Heart left ventricle (tissue), 16 donors: ENCODE measurements around the gene TULP4. TPM values are rescaled to one million over a fixed set of nuclear protein-coding genes. Genes with fewer than 3 reads are reported as not detected.
A peak's percentile ranks its signal among the peaks of the same experiment; 100 is the strongest.

Source experiments
- ATAC-seq, 4 donors: fragments of 200-7000 bp; cut with Tn5 transposase; one replicate each; pipeline ENCODE4 v1.9.1; 2020 to 2022; ENCODE audit warnings: moderate library complexity in 4 of 4, mild to moderate bottlenecking in 3 of 4, moderate number of reproducible peaks in 1 of 4
- DNase-seq, 5 donors: peaks; one replicate each; pipeline ENCODE4 v3.0.0-alpha.2; 2020
- H3K27ac ChIP-seq, 12 donors: fragments of 200-600 bp; sonication (generic) in 4 of 12; one replicate each; pipeline versions ENCODE4 v1.5.0 to v1.8.0; 2016 to 2022; ENCODE audit warnings: mild to moderate bottlenecking in 2 of 12
- H3K27me3 ChIP-seq, 9 donors: fragments of 200-600 bp; sonication (generic) in 2 of 9; one replicate each; pipeline versions ENCODE4 v1.5.1 to v1.8.0; 2016 to 2022; ENCODE audit warnings: mild to moderate bottlenecking in 3 of 9
- H3K36me3 ChIP-seq, 9 donors: fragments of 200-600 bp; sonication (generic) in 2 of 9; one replicate each; pipeline versions ENCODE4 v1.5.0 to v1.8.0; 2018 to 2022; ENCODE audit warnings: mild to moderate bottlenecking in 2 of 9
- H3K4me1 ChIP-seq, 12 donors: fragments of 200-600 bp; sonication (generic) in 4 of 12; one replicate each; pipeline versions ENCODE4 v1.5.0 to v1.8.0; 2016 to 2022; ENCODE audit warnings: mild to moderate bottlenecking in 3 of 12
- H3K4me3 ChIP-seq, 12 donors: fragments of 200-600 bp; sonication (generic) in 4 of 12; one replicate each; pipeline versions ENCODE4 v1.5.0 to v1.8.0; 2017 to 2022; ENCODE audit warnings: mild to moderate bottlenecking in 9 of 12, moderate library complexity in 4 of 12
- H3K9me3 ChIP-seq, 12 donors: fragments of 200-600 bp; sonication (generic) in 4 of 12; one replicate each; pipeline versions ENCODE4 v1.5.0 to v1.8.0; 2016 to 2022; ENCODE audit warnings: mild to moderate bottlenecking in 1 of 12
- CTCF ChIP-seq, 12 donors: fragments of 200-600 bp; sonication (generic) in 4 of 12; IDR thresholded peaks; one replicate each; pipeline versions ENCODE4 v1.5.0 to v1.8.0; 2018 to 2022; ENCODE audit warnings: antibody characterized with exemption in 12 of 12, mild to moderate bottlenecking in 5 of 12
- POLR2A ChIP-seq, 2 donors: fragments of 450-650 bp; IDR thresholded peaks; one replicate each; pipeline ENCODE4 v1.6.1; 2017; ENCODE audit warnings: antibody characterized with exemption in 2 of 2, mild to moderate bottlenecking in 2 of 2, moderate library complexity in 2 of 2
- WGBS, 4 donors: extraction: QIAGEN DNeasy Blood & Tissue Kit in 2 of 4; methylation state at CpG; one replicate each; pipeline versions ENCODE4 v1.1.5 to v1.1.7; 2013 to 2018; 5-methylcytosine and 5-hydroxymethylcytosine counted together
- intact Hi-C, 10 donors: fragments of 100-400 bp; cut with DNase I; formaldehyde crosslinking; loops; one replicate each; pipeline versions ENCODE4 v1.11.1 to v1.14.2; 2022
- polyA plus RNA-seq, 2 donors: library from polyadenylated mRNA; stranded (reverse); fragments of 200-250 nt; gene quantifications; one replicate each; pipeline ENCODE4 v1.2.3, GENCODE V29; 2013
- total RNA-seq, 9 donors: library from RNA; depleted of rRNA in 2 of 9; stranded (reverse); fragments of >200 nt in 2 of 9; fragmentation: NEBNext Ultra II Directional in 3 of 9; extraction: Animal tissue kit (Norgen Biotek cat#: 25700) in 3 of 9; gene quantifications; one replicate each; pipeline versions ENCODE4 v1.1.0 to v1.2.4, GENCODE V29; 2016 to 2023
- donor health status: ischemic (EF 13 %, LVEDD 7.1; RV severe dilation, severe dysfunction).
- donor health status: healthy with polysubstance abuse.
- donor health status: DM: no; HTN: yes; CAD: no.
- donor health status: DM: no; HTN: no; CAD: no.
- donor health status: ischemic (EF 25% LVEDD 6.9; RV normal size, moderate dysfunction).
- donor health status: ischemic (EF 25% LVEDD 5.7; RV mildly dilated, moderate dysfunction).
- donor health status: healthy.
- donor health status: DM: yes; HTN: yes; CAD: no.
- donor health status: ischemic (EF 35%, LVEDD 5.7; RV mildly dilated, moderate dysfunction).
- donor health status: nonischemic (EF 11% LVEDD 7.7; RV severe dilation, severe dysfunction).
- donor health status: DM: yes; HTN: yes; CAD: no.
- donor health status: PGD.
- donor health status: ischemic (EF 29% LVEDD 5.4; RV normal size, mild dysfunction).
- donor health status: nonischemic (EF 23%, LVEDD 6.1; RV moderate dilation, normal function).

Gene TULP4
- total and polyA plus RNA-seq, 11 donors, result 9.6 to 134 (median 93.0) TPM

GRCh38 chr6:158284007-158284875, 28.0 kb upstream of the TULP4 start:
- intact Hi-C loops, result no loop called here
- Histone ChIP-seq H3K4me3 (no peak overlapping the region), H3K9me3 (no peaks in the 10 kb centered on the region), H3K27me3 (no peaks in the 10 kb centered on the region), H3K27ac (peak overlapping the region in 7 of 12 donors; percentile 7 to 76 (median 27)), H3K36me3 (no peaks in the 10 kb centered on the region), H3K4me1 (peaks cover 0 to 44% (median 33%) of the 10 kb centered on the region in 12 donors)
- 60 to 77% (median 63%) methylated on average over 11 of the region's 11 CpGs for WGBS, 4 donors
- TF ChIP-seq CTCF (IDR thresholded peaks at IDR 0.05), result no peak
- TF ChIP-seq POLR2A (IDR thresholded peaks at IDR 0.05), result no peak
- peak in 3 of 4 donors; percentile 33 to 80 (median 44) for ATAC-seq
- DNase-seq, result no peak

- 88 to 92% (median 90%) methylated on average over 6 of the region's 6 CpGs for WGBS, 4 donors
- ATAC-seq (peak in 1 of 4 donors; percentile 12), DNase-seq (no peak)
- no peak overlapping the region for H3K4me3 ChIP-seq
- peaks cover 0 to 44% (median 30%) of the 10 kb centered on the region in 12 donors for H3K4me1 ChIP-seq
- peak overlapping the region in 5 of 12 donors; percentile 15 to 76 (median 62) for H3K27ac ChIP-seq
- intact Hi-C loops, result no loop called here
- H3K27me3 ChIP-seq, result no peaks in the 10 kb centered on the region
- TF ChIP-seq CTCF (IDR thresholded peaks at IDR 0.05) (no peak), POLR2A (IDR thresholded peaks at IDR 0.05) (no peak)
- no peaks in the 10 kb centered on the region for H3K9me3 ChIP-seq
- H3K36me3 ChIP-seq, result no peaks in the 10 kb centered on the region
Measured at GRCh38 chr6:158284876-158285655, 27.2 kb upstream of the TULP4 start.

GRCh38 chr6:158285656-158286021, 26.6 kb upstream of the TULP4 start:
- WGBS, 4 donors, result 34 to 60% (median 51%) methylated on average over 5 of the region's 5 CpGs
- TF ChIP-seq POLR2A (IDR thresholded peaks at IDR 0.05) (no peak), CTCF (IDR thresholded peaks at IDR 0.05) (no peak)
- H3K4me3 ChIP-seq, result no peak overlapping the region
- peak overlapping the region in 2 of 12 donors; percentile 9 to 76 for H3K27ac ChIP-seq
- peak in 1 of 4 donors; percentile 18 for ATAC-seq
- peaks cover 0 to 44% (median 30%) of the 10 kb centered on the region in 12 donors for H3K4me1 ChIP-seq
- no peak for DNase-seq
- intact Hi-C loops, result no loop called here
- no peaks in the 10 kb centered on the region for H3K9me3 ChIP-seq
- H3K27me3 ChIP-seq, result no peaks in the 10 kb centered on the region
- H3K36me3 ChIP-seq, result no peaks in the 10 kb centered on the region

GRCh38 chr6:158286413-158286812, 25.9 kb upstream of the TULP4 start:
- H3K27ac ChIP-seq, result peak overlapping the region in 4 of 12 donors; percentile 9 to 76 (median 28)
- peak in 2 of 4 donors; percentile 46 to 52 for ATAC-seq
- no peak for DNase-seq
- no peaks in the 10 kb centered on the region for H3K27me3 ChIP-seq
- no peaks in the 10 kb centered on the region for H3K36me3 ChIP-seq
- TF ChIP-seq CTCF (IDR thresholded peaks at IDR 0.05), result no peak
- TF ChIP-seq POLR2A (IDR thresholded peaks at IDR 0.05), result no peak
- peaks cover 0 to 44% (median 30%) of the 10 kb centered on the region in 12 donors for H3K4me1 ChIP-seq
- intact Hi-C loops, result no loop called here
- no peak overlapping the region for H3K4me3 ChIP-seq
- 19 to 40% (median 24%) methylated on average over 1 of the region's 1 CpG for WGBS, 4 donors
- no peaks in the 10 kb centered on the region for H3K9me3 ChIP-seq
